Measurements from ENCODE around the gene PKDREJ.

The PKDREJ gene

GRCh38 chr22:46240506-46240905, 22.6 kb downstream of the PKDREJ start:
- DNase-seq (ENCODE audit: low read depth), result no peak
- H3K4me3 ChIP-seq (ENCODE audit: low read depth, low read length), result no peak overlapping the region

DNA sequence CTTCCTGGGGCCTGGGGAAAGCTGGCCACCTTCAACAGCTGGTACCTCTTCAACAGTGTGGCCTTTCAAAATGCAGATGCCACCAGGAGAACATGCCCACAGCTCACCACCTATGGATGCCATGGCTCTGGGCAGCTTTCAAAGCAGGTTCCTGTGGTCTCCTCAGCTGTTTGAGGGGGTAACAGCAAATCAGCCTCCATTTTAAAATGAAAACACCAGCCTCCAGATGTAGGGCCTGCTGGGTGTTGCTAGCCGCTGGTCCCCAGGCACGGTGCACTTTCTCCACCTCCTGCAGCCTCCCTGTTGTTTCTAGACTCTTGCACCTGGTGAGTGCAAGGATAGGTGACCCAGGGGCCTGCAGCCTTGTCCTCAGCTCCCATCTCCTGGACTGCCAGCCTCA, 23.1 kb downstream of the PKDREJ start:
- no peak for DNase-seq (ENCODE audit: low read depth)
- no peak overlapping the region for H3K4me3 ChIP-seq (ENCODE audit: low read depth, low read length)

- no peak for DNase-seq (ENCODE audit: low read depth)
- no peak overlapping the region for H3K4me3 ChIP-seq (ENCODE audit: low read depth, low read length)
Observed at GRCh38 chr22:46239261-46240048, 23.7 kb downstream of the PKDREJ start.

DNA sequence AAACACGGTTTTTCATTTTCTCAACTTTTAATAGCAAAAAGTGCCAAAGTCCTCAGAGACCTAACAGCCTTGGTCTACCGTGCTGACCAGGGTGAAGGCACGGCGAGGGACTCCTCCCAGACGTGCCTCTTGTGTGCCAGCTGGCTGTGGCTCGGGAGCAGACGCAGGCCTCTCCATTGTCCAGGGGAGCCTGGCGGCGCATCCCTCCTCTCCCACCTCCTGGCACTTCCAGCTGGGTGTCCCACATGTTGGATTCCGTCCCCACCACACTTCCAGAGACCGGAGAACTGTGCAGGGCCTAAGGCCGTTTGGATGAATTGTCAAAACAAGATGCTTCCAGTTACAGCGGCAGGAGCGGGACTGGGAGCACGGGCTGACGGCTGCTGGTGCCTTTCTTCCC, 24.6 kb downstream of the PKDREJ start:
- no peak overlapping the region for H3K4me3 ChIP-seq (ENCODE audit: low read depth, low read length)

GRCh38 chr22:46237453-46238124, 25.6 kb downstream of the PKDREJ start:
- DNase-seq (ENCODE audit: low read depth), result no peak

More for the DNA sequence above, 24.6 kb downstream of the PKDREJ start:
- DNase-seq (ENCODE audit: low read depth), result no peak

GRCh38 chr22:46234969-46235368, 28.2 kb downstream of the PKDREJ start:
- H3K4me3 ChIP-seq (ENCODE audit: low read depth, low read length), result no peak overlapping the region
- DNase-seq (ENCODE audit: low read depth), result no peak

More at GRCh38 chr22:46237453-46238124, 25.6 kb downstream of the PKDREJ start:
- no peak overlapping the region for H3K4me3 ChIP-seq (ENCODE audit: low read depth, low read length)

GRCh38 chr22:46233231-46233630, 29.9 kb downstream of the PKDREJ start:
- DNase-seq (ENCODE audit: low read depth), result peak; percentile 19
- no peak overlapping the region for H3K4me3 ChIP-seq (ENCODE audit: low read depth, low read length)

DNA sequence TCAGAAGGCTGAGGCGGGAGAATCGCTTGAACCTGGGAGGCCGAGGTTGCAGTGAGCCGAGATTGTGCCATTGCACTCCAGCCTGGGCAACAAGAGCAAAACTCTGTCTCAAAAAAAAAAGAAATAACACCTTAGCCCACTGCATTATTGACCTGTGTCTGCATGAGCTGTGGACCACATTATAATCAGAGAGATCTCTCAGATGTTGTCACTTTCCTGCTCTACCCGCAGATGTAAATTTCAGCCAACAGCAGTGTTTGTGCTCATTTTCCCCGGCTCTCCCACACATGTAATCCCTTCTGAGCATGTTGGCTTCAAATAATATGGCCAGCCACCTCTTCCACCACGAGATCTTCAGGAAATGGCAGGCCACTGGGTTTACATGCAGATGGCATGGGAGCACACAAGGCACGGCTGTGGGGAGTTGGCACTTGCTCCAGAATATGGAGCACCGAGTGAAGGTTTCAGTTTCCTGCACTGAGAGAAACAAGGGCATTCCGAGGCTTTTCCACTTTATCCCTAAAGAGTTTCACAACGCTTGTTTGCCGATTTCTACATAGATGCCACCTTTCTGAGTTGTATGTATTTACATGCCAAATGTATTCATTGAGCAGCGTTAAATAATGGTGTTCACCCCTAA, 32.8 kb downstream of the PKDREJ start:
- no peak for DNase-seq (ENCODE audit: low read depth)
- H3K4me3 ChIP-seq (ENCODE audit: low read depth, low read length), result no peak overlapping the region

- H3K4me3 ChIP-seq (ENCODE audit: low read depth, low read length), result no peak overlapping the region
- DNase-seq (ENCODE audit: low read depth), result no peak
Observed at GRCh38 chr22:46229701-46230100, 33.4 kb downstream of the PKDREJ start.

DNA sequence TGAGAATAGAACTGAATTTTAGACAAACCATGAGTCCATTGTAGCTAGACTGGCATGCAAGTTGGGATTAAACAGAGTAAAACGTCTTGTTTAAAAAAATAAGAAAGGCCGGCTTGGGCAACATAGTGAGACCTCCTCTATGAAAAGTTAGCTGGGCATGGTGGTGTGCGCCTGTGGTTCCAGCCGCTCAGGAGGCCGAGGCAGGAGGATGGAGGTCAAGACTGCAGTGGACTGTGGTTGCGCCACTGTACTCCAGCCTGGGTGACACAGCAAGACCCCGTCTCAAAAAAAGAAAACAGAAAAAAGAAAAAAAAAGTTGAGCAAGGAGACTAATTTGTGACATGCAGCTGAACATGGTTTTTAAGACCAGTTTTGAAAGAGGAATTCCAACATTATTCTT, 36.6 kb downstream of the PKDREJ start:
- no peak overlapping the region for H3K4me3 ChIP-seq (ENCODE audit: low read depth, low read length)
- no peak for DNase-seq (ENCODE audit: low read depth)

GRCh38 chr22:46225631-46226030, 37.5 kb downstream of the PKDREJ start:
- no peak overlapping the region for H3K4me3 ChIP-seq (ENCODE audit: low read depth, low read length)
- no peak for DNase-seq (ENCODE audit: low read depth)

DNA sequence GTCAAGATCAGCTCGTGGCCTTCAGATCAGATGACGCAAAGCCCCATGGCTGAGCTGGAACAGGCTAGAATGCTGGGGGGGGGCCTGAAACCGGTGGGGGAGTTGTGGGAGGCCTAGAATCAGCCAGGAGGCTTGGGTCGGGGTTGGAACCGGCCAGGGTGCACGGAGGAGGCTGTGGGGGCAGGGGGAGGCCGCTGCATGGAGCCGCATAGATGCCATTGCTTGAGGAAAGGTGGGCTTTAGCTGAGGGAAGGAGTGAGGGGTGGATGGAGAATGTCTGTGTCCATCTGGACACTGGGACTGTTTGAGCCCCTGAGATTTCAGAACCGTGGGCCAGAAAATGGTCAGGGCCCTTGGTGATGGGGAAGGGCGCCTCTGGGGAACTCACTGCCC, 38.2 kb downstream of the PKDREJ start:
- DNase-seq (ENCODE audit: low read depth), result no peak

GRCh38 chr22:46224044-46224897, 38.9 kb downstream of the PKDREJ start:
- DNase-seq (ENCODE audit: low read depth), result no peak
- no peak overlapping the region for H3K4me3 ChIP-seq (ENCODE audit: low read depth, low read length)

More for the DNA sequence above, 38.2 kb downstream of the PKDREJ start:
- no peak overlapping the region for H3K4me3 ChIP-seq (ENCODE audit: low read depth, low read length)

- no peak overlapping the region for H3K4me3 ChIP-seq (ENCODE audit: low read depth, low read length)
- peak; percentile 28 for DNase-seq (ENCODE audit: low read depth)
Observed at GRCh38 chr22:46220921-46221320, 42.2 kb downstream of the PKDREJ start.

GRCh38 chr22:46219636-46220035, 43.5 kb downstream of the PKDREJ start:
- DNase-seq (ENCODE audit: low read depth), result no peak
- no peak overlapping the region for H3K4me3 ChIP-seq (ENCODE audit: low read depth, low read length)

GRCh38 chr22:46214616-46215015, 48.5 kb downstream of the PKDREJ start:
- no peak for DNase-seq (ENCODE audit: low read depth)
- H3K4me3 ChIP-seq (ENCODE audit: low read depth, low read length), result no peak overlapping the region

GRCh38 chr22:46214149-46214548, 49.0 kb downstream of the PKDREJ start:
- no peak for DNase-seq (ENCODE audit: low read depth)

GRCh38 chr22:46213052-46213451, 50.1 kb downstream of the PKDREJ start:
- H3K4me3 ChIP-seq (ENCODE audit: low read depth, low read length), result no peak overlapping the region
- no peak for DNase-seq (ENCODE audit: low read depth)

More at GRCh38 chr22:46214149-46214548, 49.0 kb downstream of the PKDREJ start:
- no peak overlapping the region for H3K4me3 ChIP-seq (ENCODE audit: low read depth, low read length)

GRCh38 chr22:46212195-46212594, 50.9 kb downstream of the PKDREJ start:
- no peak overlapping the region for H3K4me3 ChIP-seq (ENCODE audit: low read depth, low read length)
- no peak for DNase-seq (ENCODE audit: low read depth)

- no peak for DNase-seq (ENCODE audit: low read depth)
Observed at GRCh38 chr22:46209262-46209661, 53.9 kb downstream of the PKDREJ start.

More at GRCh38 chr22:46209262-46209661, 53.9 kb downstream of the PKDREJ start:
- H3K4me3 ChIP-seq (ENCODE audit: low read depth, low read length), result no peak overlapping the region

Data from skeletal muscle cell (primary cell).